Naive B cell (primary cell): ENCODE results near the gene APBA2. TPM values are rescaled to one million over a fixed set of nuclear protein-coding genes. Genes with fewer than 3 reads are reported as not detected.
"Not testable (repeated sequence)": the region's sequence is repeated elsewhere in the genome, so short reads cannot be mapped to it uniquely, and the experiment has no call there.

Source experiments
- ATAC-seq, 2 donors: fragments of 150-1000 bp; cut with Tn5 transposase; 2 replicates each; pipeline ENCODE4 v1.10.0; 2021; ENCODE audit warnings: low read depth in 2 of 2, mild to moderate bottlenecking in 2 of 2, moderate library complexity in 2 of 2
- DNase-seq: peaks from one replicate; pipeline ENCODE4 v3.0.0; 2022
- H3K27ac Mint-ChIP-seq, 6 donors: one replicate each; pipeline ENCODE4 v1.8.0; 2020 to 2022; ENCODE audit warnings: mild to moderate bottlenecking in 6 of 6, mixed read lengths in 6 of 6, moderate library complexity in 5 of 6, inconsistent platforms in 2 of 6
- H3K27me3 Mint-ChIP-seq, 3 donors: one replicate each; pipeline ENCODE4 v1.8.0; 2021 to 2022; ENCODE audit warnings: mixed read lengths in 3 of 3, mild to moderate bottlenecking in 1 of 3
- H3K36me3 Mint-ChIP-seq, 2 donors: one replicate each; pipeline ENCODE4 v1.8.0; 2020 to 2022; ENCODE audit warnings: mixed read lengths in 2 of 2, inconsistent platforms in 1 of 2, mild to moderate bottlenecking in 1 of 2
- H3K4me1 Mint-ChIP-seq, 3 donors: one replicate each; pipeline ENCODE4 v1.8.0; 2020 to 2022; ENCODE audit warnings: mixed read lengths in 3 of 3, inconsistent platforms in 1 of 3, mild to moderate bottlenecking in 1 of 3, moderate library complexity in 1 of 3
- H3K4me3 Mint-ChIP-seq, 8 donors: one replicate each; pipeline ENCODE4 v1.8.0; 2020 to 2022; ENCODE audit warnings: mild to moderate bottlenecking in 8 of 8, mixed read lengths in 8 of 8, moderate library complexity in 8 of 8, inconsistent platforms in 2 of 8
- H3K9me3 Mint-ChIP-seq, 7 donors: one replicate each; pipeline ENCODE4 v1.8.0; 2020 to 2022; ENCODE audit warnings: mixed read lengths in 7 of 7, mild to moderate bottlenecking in 5 of 7, inconsistent platforms in 2 of 7, moderate library complexity in 1 of 7
- polyA plus RNA-seq, 6 donors: library from polyadenylated mRNA; unstranded; fragments of 300-500 nt; fragmentation: Illumina TruSeq; gene quantifications; one replicate each; pipeline ENCODE4 v1.2.3, GENCODE V29; 2021; ENCODE audit warnings: low read depth in 6 of 6

APBA2 gene
- polyA plus RNA-seq, 6 donors from 2014 or later, result 0.30 to 0.36 TPM; not detected in 4

DNA sequence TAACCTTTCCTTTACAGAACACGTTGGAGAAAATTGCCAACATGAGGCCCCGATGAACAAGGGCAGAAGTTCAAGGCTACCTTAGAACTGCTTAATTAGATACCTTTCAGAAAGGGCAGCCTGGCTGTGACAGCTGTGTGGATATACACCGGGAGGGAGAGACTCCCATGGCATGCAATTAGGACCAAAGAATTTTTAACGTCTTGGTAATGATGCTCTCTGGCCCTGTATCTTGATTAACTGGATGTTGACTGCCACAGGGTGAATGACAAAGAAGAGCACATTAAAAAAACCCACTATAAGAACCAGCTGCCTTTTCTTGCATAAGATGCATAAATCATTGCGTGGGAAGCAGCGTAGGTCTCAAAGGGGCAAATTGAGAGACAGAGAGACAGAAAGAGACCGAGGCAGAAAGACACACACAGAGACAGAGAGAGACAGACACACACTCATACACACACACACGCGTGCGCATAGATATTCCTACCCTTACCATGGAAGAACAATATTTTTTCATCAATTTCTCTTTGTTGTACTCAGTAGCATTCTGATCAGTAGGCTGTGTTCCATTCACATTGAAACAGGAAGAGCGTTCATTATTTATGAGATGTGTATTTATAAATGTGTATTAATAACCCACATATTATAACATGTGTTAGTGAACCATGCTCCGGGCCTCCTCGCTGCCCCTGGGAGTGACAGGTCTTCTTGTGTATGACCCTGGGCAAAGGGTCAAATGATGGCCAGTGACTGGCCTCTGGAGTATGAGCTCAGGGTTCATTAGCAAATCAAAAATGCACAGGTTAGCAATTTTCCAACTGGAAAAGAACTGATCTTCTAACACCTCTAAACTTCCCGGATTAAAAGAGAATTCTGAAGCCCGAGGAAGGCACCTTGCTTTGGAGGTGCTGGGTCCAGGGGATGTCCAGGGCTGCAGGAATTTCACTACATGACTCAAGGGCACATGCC lies 265.0 kb downstream of the APBA2 start:
- H3K9me3 Mint-ChIP-seq, result peaks cover 3 to 13% (median 6%) of the 10 kb centered on the region in 7 donors
- ATAC-seq (no peak), DNase-seq (no peak)
- no peak overlapping the region for H3K27ac Mint-ChIP-seq
- no peak overlapping the region for H3K4me3 Mint-ChIP-seq
- H3K4me1 Mint-ChIP-seq, result no peaks in the 10 kb centered on the region
- H3K27me3 Mint-ChIP-seq, result peaks cover 0 to 5% (median 0%) of the 10 kb centered on the region in 3 donors
- no peaks in the 10 kb centered on the region for H3K36me3 Mint-ChIP-seq

DNA sequence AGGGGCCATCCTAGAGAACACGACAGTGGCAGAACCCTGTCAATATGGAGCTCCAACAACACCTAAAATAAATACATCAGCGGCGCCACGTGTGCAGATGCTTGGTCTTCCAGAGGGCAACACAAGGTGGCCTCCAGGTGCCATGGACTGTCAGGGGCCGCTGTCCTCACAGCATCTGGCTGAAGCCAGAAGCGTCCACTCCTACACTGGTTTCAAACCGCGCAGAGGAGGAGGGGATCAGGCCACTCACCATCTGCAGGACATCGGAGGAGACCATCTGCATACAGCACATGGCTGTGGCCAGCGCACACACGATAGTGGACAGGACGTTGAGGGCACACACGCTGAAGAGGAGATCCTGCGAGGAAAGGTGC lies 265.7 kb downstream of the APBA2 start:
- H3K4me3 Mint-ChIP-seq, result no peak overlapping the region
- H3K4me1 Mint-ChIP-seq, result no peaks in the 10 kb centered on the region
- H3K27me3 Mint-ChIP-seq, result peaks cover 0 to 11% (median 2%) of the 10 kb centered on the region in 3 donors
- no peaks in the 10 kb centered on the region for H3K36me3 Mint-ChIP-seq
- H3K9me3 Mint-ChIP-seq, result peaks cover 3 to 13% (median 6%) of the 10 kb centered on the region in 7 donors
- DNase-seq, result no peak
- H3K27ac Mint-ChIP-seq, result no peak overlapping the region
- no peak for ATAC-seq

DNA sequence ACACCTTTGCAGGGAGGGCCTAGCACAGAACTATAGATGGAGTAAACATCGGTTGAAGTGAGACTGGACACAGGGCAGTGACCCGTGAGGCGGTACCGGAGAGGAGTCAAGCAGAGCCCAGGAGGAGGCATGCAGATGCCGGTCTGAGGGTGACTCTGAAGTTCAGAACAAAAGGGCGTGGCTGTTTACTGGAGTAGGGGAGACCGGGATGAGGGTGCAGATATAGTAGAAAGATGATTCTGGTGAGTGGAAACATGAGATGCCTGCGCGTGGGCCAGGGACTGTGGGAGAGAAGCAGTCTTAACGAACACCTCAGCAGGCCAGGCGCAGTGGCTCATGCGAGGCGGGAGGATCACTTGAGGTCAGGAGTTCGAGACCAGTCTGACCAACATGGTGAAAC lies 270.7 kb downstream of the APBA2 start:
- H3K27me3 Mint-ChIP-seq, result peaks cover 0 to 15% (median 4%) of the 10 kb centered on the region in 3 donors
- DNase-seq (no peak), ATAC-seq (no peak)
- H3K4me3 Mint-ChIP-seq, result no peak overlapping the region
- H3K27ac Mint-ChIP-seq, result no peak overlapping the region
- H3K36me3 Mint-ChIP-seq, result peaks cover 0 to 1% of the 10 kb centered on the region in 2 donors
- H3K4me1 Mint-ChIP-seq, result peaks cover 0 to 6% (median 0%) of the 10 kb centered on the region in 3 donors
- peaks cover 3 to 21% (median 16%) of the 10 kb centered on the region in 7 donors for H3K9me3 Mint-ChIP-seq

DNA sequence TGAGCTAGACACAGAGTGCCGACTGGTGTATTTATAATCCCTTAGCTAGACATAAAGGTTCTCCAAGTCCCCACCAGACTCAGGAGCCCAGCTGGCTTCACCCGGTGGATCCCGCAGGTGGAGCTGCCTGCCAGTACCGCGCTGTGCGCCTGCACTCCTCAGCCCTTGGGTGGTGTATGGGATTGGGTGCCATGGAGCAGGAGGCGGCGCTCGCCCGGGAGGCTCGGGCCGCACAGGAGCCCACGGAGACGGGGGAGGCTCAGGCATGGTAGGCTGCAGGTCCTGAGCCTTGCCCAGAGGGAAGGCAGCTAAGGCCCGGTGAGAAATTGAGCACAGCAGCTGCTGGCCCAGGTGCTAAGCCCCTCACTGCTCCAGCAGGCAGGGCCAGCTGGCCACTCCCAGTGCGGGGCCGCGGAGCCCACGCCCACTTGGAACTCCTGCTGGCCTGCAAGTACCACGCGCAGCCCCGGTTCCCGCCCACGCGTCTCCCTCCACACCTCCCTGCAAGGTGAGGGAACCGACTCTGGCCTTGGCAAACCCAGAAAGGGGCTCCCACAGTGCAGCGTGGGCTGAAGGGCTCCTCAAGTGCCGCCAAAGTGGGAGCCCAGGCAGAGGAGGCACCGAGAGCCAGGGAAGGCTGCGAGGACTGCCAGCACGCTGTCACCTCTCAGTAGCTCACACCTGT lies 274.1 kb downstream of the APBA2 start:
- Mint-ChIP-seq H3K4me1 (peaks cover 0 to 6% (median 0%) of the 10 kb centered on the region in 3 donors), H3K27ac (no peak overlapping the region), H3K27me3 (peaks cover 8 to 26% (median 23%) of the 10 kb centered on the region in 3 donors), H3K9me3 (peaks cover 1 to 39% (median 14%) of the 10 kb centered on the region in 7 donors), H3K4me3 (no peak overlapping the region), H3K36me3 (peaks cover 0 to 10% of the 10 kb centered on the region in 2 donors)
- ATAC-seq (no peak), DNase-seq (no peak)

DNA sequence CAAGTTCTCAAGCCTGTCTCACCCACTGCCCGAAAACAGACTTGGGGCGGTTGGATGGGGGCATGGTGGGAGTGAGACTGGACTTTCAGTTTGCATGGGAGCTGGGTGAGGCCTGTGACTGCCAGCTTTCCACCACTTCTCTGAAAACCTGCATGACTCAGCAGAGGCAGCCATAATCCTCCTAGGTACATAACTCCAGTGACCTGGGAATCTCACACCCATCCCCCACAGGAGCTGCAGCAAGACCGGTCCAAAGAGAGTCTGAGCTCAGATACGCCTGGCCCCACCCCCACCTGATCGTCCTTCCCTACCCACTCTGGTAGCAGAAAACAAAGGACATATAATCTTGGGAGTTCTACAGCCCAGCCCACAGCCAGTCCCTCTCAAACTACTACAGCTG lies 276.6 kb downstream of the APBA2 start:
- H3K27me3 Mint-ChIP-seq, result peaks cover 5 to 42% (median 8%) of the 10 kb centered on the region in 3 donors
- H3K9me3 Mint-ChIP-seq, result peaks cover 3 to 39% (median 17%) of the 10 kb centered on the region in 7 donors
- no peak overlapping the region for H3K27ac Mint-ChIP-seq
- DNase-seq (no peak), ATAC-seq (no peak)
- H3K4me3 Mint-ChIP-seq, result no peak overlapping the region
- peaks cover 0 to 6% (median 0%) of the 10 kb centered on the region in 3 donors for H3K4me1 Mint-ChIP-seq
- H3K36me3 Mint-ChIP-seq, result peaks cover 0 to 10% of the 10 kb centered on the region in 2 donors

DNA sequence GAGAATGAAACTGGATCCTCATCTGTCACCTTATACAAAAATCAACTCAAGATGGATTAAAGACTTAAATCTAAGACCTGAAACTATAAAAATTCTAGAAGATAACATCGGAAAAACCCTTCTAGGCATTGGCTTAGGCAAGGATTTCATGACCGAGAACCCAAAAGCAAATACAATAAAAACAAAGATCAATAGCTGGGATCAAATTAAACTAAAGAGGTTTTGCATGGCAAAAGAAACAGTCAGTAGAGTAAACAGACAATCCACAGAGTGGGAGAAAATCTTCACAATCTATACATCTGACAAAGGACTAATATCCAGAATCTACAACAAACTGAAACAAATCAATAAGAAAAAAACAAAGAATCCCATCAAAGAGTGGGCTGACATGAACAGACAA lies 281.3 kb downstream of the APBA2 start:
- H3K4me3 Mint-ChIP-seq, H3K36me3 Mint-ChIP-seq, H3K4me1 Mint-ChIP-seq, DNase-seq, H3K27ac Mint-ChIP-seq, ATAC-seq: not testable (repeated sequence)
- Mint-ChIP-seq H3K9me3 (peaks cover 3 to 23% (median 7%) of the 10 kb centered on the region in 7 donors), H3K27me3 (peaks cover 0 to 38% (median 1%) of the 10 kb centered on the region in 3 donors)

Other genes with a start within 250 kb of the APBA2 start
- gene GOLGA8M, start 173.6 kb upstream of the APBA2 start, polyA plus RNA-seq, result not detected
- not detected for gene GOLGA6L7, start 37.3 kb upstream of the APBA2 start, polyA plus RNA-seq